CD8-positive, alpha-beta memory T cell (primary cell): ENCODE results near the gene MRC2. TPM values are rescaled to one million over a fixed set of nuclear protein-coding genes. Genes with fewer than 3 reads are reported as not detected.

Experiments used
- CTCF ChIA-PET: fragments of 350-600 bp; sonication (Branson Sonifier 250); formaldehyde crosslinking; loops from one replicate; lab custom pipeline; 2021; ENCODE audit warnings: antibody characterized with exemption; lab: Charles Lee
- POLR2A ChIA-PET: fragments of 350-600 bp; sonication (Branson Sonifier 250); formaldehyde crosslinking; loops from one replicate; lab custom pipeline; 2021; ENCODE audit warnings: antibody characterized with exemption; lab: Charles Lee
- DNase-seq, 5 donors: peaks; one replicate each; pipeline versions ENCODE4 v3.0.0 to v3.0.0-alpha.2; 2020 to 2022; ENCODE audit warnings: mixed read lengths in 1 of 5
- H3K27ac ChIP-seq: one replicate; pipeline ENCODE4 v1.7.0; 2013; ENCODE audit warnings: low read depth, mild to moderate bottlenecking, low read length, moderate library complexity
- H3K27me3 ChIP-seq: 2 replicates; pipeline ENCODE4 v1.7.0; 2013; ENCODE audit warnings: low read length, mild to moderate bottlenecking; ENCODE audit not compliant: insufficient read depth, poor library complexity, severe bottlenecking
- H3K36me3 ChIP-seq: 2 replicates; pipeline ENCODE4 v1.7.0; 2013; ENCODE audit warnings: mild to moderate bottlenecking, low read length, moderate library complexity; ENCODE audit not compliant: insufficient read depth
- H3K4me1 ChIP-seq: 2 replicates; pipeline ENCODE4 v1.7.0; 2013; ENCODE audit warnings: mild to moderate bottlenecking, low read length, moderate library complexity; ENCODE audit not compliant: insufficient read depth
- H3K4me3 ChIP-seq: 2 replicates; pipeline ENCODE4 v1.7.0; 2013; ENCODE audit warnings: mild to moderate bottlenecking, low read length
- H3K9me3 ChIP-seq: 2 replicates; pipeline ENCODE4 v1.7.0; 2013; ENCODE audit warnings: mild to moderate bottlenecking, low read length
- H3K27ac Mint-ChIP-seq, 8 donors: one replicate each; pipeline ENCODE4 v1.8.0; 2020 to 2021; ENCODE audit warnings: mixed read lengths in 8 of 8, mild to moderate bottlenecking in 6 of 8, inconsistent platforms in 3 of 8, moderate library complexity in 3 of 8
- H3K27me3 Mint-ChIP-seq, 2 donors: one replicate each; pipeline ENCODE4 v1.8.0; 2020 to 2021; ENCODE audit warnings: mixed read lengths in 2 of 2, mild to moderate bottlenecking in 1 of 2, moderate library complexity in 1 of 2
- H3K36me3 Mint-ChIP-seq, 3 donors: one replicate each; pipeline ENCODE4 v1.8.0; 2020 to 2021; ENCODE audit warnings: mixed read lengths in 3 of 3, inconsistent platforms in 1 of 3, mild to moderate bottlenecking in 1 of 3
- H3K4me1 Mint-ChIP-seq, 3 donors: one replicate each; pipeline ENCODE4 v1.8.0; 2020 to 2021; ENCODE audit warnings: mixed read lengths in 3 of 3, inconsistent platforms in 1 of 3, mild to moderate bottlenecking in 1 of 3
- H3K4me3 Mint-ChIP-seq, 7 donors: one replicate each; pipeline ENCODE4 v1.8.0; 2020 to 2021; ENCODE audit warnings: mixed read lengths in 7 of 7, mild to moderate bottlenecking in 6 of 7, moderate library complexity in 4 of 7, inconsistent platforms in 2 of 7
- H3K9me3 Mint-ChIP-seq, 5 donors: one replicate each; pipeline ENCODE4 v1.8.0; 2020 to 2022; ENCODE audit warnings: mixed read lengths in 5 of 5, mild to moderate bottlenecking in 3 of 5, moderate library complexity in 2 of 5, inconsistent platforms in 1 of 5
- polyA plus RNA-seq: library from polyadenylated mRNA; unstranded; fragments of 300-500 nt; fragmentation: Illumina TruSeq; gene quantifications from one replicate; pipeline ENCODE4 v1.2.3, GENCODE V29; 2021
- total RNA-seq, 2 experiments: library from RNA; stranded (reverse); gene quantifications; one replicate each; pipeline ENCODE4 v1.2.3, GENCODE V29; 2021

The MRC2 gene
- total and polyA plus RNA-seq, 3 experiments from 2014 or later: 0.08 to 10.2 (median 10.0) TPM

GRCh38 chr17:62615503-62615902 lies 12.0 kb upstream of the MRC2 start:
- Histone ChIP-seq H3K27ac (no peak overlapping the region), H3K9me3 (no peaks in the 10 kb centered on the region), H3K4me3 (no peak overlapping the region), H3K4me1 (no peaks in the 10 kb centered on the region), H3K27me3 (no peaks in the 10 kb centered on the region), H3K36me3 (peaks cover 7% of the 10 kb centered on the region)
- no peak for DNase-seq
- Mint-ChIP-seq H3K27me3 (no peaks in the 10 kb centered on the region), H3K4me3 (no peak overlapping the region), H3K36me3 (peaks cover 4 to 56% (median 11%) of the 10 kb centered on the region in 3 donors), H3K9me3 (no peaks in the 10 kb centered on the region), H3K27ac (no peak overlapping the region), H3K4me1 (peaks cover 7 to 17% (median 11%) of the 10 kb centered on the region in 3 donors)
- ChIA-PET CTCF (no interaction called here), POLR2A (no interaction called here)

DNA sequence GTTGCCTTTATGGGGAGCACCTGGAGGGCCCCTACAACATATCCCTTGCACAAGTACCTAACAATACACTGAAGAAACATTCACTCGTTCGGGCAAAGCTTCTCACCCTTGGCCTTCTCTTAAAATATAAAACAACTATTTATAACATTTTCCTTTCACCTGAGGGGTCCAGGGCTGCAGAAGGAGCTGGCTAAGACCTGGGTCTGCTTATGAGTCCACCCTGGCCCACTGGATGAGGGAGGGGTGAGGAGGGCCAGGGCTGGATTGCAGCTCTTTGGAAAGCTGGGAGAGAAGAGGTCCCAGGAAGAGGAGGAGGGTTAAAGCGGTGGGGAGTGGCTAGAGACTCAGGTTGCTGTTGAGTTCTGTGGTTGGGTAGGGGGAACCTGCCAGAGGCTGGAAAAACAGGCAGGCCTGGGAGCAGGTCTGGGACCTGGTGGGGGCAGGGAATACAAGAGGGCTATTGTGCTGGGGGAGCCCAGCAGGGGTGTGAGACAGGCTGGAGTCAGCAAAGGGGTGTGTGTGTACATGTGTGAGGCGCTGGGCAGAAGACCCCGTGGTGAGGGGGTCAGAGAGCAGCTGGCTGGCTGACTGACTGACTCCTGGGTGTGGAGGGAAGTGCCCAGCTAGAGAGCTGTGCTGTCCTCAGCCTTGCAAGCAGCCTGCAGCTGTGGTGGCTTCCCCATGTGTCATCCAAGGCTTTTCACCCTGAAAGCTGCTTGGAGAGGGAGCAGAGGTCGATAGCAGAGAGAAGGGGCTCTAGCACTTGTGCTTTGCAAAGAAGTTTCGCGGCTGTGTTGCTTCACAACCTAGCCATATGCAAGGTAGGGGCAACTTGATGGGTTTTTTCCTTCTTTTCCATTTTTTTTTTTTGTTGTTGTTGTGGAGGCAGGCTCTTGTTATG lies 10.2 kb upstream of the MRC2 start:
- Mint-ChIP-seq H3K27me3 (no peaks in the 10 kb centered on the region), H3K9me3 (no peaks in the 10 kb centered on the region), H3K27ac (peak overlapping the region in 3 of 8 donors; percentile 70 to 87 (median 80)), H3K36me3 (peaks cover 4 to 39% (median 6%) of the 10 kb centered on the region in 3 donors), H3K4me1 (peaks cover 0 to 2% (median under 1%) of the 10 kb centered on the region in 3 donors), H3K4me3 (no peak overlapping the region)
- Histone ChIP-seq H3K4me1 (no peaks in the 10 kb centered on the region), H3K27ac (no peak overlapping the region), H3K4me3 (no peak overlapping the region), H3K9me3 (no peaks in the 10 kb centered on the region), H3K27me3 (no peaks in the 10 kb centered on the region), H3K36me3 (peaks cover under 1% of the 10 kb centered on the region)
- no peak for DNase-seq
- ChIA-PET POLR2A (no interaction called here), CTCF (no interaction called here)

DNA sequence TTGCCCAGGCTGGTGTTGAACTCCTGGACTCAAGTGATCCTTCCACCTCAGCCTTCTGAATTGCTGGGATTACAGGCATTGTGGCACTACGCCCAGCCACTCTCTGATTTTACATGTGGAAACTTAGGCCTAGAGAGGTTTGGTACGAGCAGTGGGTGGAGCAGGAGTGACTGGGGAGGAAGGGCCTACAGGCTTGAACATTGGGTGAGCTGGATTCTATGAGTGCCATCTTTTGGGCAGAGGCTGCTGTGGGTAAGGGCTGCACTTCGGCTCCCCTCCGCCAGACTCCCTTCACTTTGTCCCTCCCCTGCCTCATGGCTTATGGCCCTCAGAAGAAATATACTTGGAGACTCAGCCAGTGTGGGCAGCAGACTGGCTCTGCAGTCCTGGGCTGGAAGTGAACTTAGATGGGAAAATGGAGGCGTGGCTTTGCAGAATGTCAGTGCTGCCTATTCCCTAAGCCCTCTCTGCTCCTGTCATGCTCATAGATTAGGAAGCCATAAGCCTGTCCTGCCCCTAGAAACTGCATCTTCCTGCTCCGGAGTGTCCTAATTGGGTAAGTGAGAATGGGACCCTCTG lies 9.5 kb upstream of the MRC2 start:
- H3K9me3 ChIP-seq: no peaks in the 10 kb centered on the region
- no peaks in the 10 kb centered on the region for H3K27me3 ChIP-seq
- peaks cover 4 to 36% (median 5%) of the 10 kb centered on the region in 3 donors for H3K36me3 Mint-ChIP-seq
- no peaks in the 10 kb centered on the region for H3K36me3 ChIP-seq
- H3K4me1 ChIP-seq: no peaks in the 10 kb centered on the region
- peaks cover 0 to 2% (median 0%) of the 10 kb centered on the region in 3 donors for H3K4me1 Mint-ChIP-seq
- CTCF ChIA-PET: no interaction called here
- no peak for DNase-seq
- no peak overlapping the region for H3K27ac ChIP-seq
- POLR2A ChIA-PET: no interaction called here
- no peak overlapping the region for H3K4me3 ChIP-seq
- H3K4me3 Mint-ChIP-seq: no peak overlapping the region
- H3K27ac Mint-ChIP-seq: peak overlapping the region in 3 of 8 donors; percentile 8 to 56 (median 29)
- H3K9me3 Mint-ChIP-seq: no peaks in the 10 kb centered on the region
- no peaks in the 10 kb centered on the region for H3K27me3 Mint-ChIP-seq

DNA sequence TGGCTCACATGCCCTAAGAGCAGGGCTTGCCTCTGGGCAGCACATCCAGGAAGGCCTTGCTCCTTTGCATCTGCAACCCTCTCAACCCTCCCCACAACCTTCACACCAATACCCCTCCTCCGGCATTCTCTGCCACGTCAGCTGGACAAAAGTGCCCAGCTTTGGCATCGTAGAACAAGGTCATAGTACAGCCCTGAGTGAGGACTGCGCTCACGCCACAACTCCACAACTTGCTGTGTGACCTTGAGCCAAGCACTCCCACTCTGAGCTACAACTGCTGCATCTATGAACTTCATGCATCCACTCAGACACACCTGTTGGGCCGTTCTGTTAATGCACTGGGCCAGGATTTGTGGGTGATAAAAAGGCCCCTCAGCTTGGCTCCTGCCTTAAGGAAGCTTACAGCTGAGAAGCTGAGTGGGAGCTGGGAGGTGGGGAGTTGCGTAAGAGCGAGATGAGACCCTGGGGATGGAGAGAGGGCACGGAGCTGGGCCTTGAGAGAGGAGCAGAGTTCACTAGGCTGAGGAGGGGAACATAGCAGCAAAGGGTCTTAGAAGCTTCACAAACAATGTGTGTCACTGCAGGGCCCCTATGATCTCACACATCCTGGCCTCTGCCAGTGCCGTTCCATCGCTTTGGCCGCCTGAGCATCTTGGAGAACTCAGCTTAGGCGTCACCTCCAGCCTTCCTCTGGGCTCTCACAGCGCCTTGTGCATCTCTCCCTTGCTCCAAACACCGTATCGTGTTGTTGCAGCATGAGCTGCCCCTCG lies 8.6 kb upstream of the MRC2 start:
- DNase-seq: no peak
- ChIA-PET CTCF (interaction anchor here (1.1 kb wide), 1 partner anchor 198 kb away, joined by 3 read pairs; no protein-coding TSS in a partner anchor), POLR2A (no interaction called here)
- Mint-ChIP-seq H3K27me3 (no peaks in the 10 kb centered on the region), H3K4me3 (peak overlapping the region in 1 of 7 donors; percentile 40), H3K4me1 (peaks cover 0 to 2% (median 0%) of the 10 kb centered on the region in 3 donors), H3K36me3 (peaks cover 4 to 30% (median 5%) of the 10 kb centered on the region in 3 donors), H3K9me3 (no peaks in the 10 kb centered on the region), H3K27ac (peak overlapping the region in 1 of 8 donors; percentile 8)
- no peaks in the 10 kb centered on the region for H3K4me1 ChIP-seq
- H3K27me3 ChIP-seq: no peaks in the 10 kb centered on the region
- no peak overlapping the region for H3K27ac ChIP-seq
- H3K4me3 ChIP-seq: no peak overlapping the region
- H3K36me3 ChIP-seq: no peaks in the 10 kb centered on the region
- no peaks in the 10 kb centered on the region for H3K9me3 ChIP-seq

DNA sequence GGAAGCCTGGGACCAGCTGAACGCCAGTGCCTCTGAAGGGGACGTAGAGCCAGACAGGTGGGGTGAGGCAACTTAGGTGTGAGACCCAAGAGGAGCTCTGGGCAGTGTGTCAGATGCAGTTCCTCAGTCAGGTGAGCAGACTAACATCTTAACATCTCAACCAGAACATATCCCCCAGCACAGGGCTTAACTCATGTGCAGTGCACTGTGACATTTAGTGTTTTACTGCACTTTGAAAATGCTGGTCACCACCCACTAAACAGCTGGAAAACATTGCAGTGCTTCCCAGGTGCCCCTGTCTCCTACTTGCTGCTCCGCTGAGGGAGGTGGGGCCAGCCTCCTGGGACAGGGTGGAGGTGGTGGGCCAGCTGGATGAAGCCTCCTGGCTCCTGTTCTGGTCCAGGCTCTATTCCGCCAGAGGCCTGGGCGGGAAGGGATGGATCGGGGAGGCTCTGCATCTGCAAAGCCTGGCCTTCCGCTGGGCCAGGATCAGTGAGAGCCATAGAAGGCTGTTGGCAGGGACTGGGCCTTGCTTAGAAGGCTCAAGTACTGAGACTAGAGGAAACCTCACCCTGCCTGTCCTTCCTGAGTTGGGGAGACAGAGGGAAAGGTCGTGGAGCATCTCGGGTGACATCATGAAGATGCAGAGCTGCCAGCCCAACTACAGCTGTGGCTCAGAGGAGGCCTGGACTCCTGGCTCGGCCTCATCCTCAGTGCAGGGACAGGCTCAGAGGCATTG lies 7.9 kb upstream of the MRC2 start:
- Mint-ChIP-seq H3K9me3 (no peaks in the 10 kb centered on the region), H3K27ac (no peak overlapping the region), H3K4me1 (peaks cover 0 to 2% (median 0%) of the 10 kb centered on the region in 3 donors), H3K36me3 (peaks cover 4 to 24% (median 4%) of the 10 kb centered on the region in 3 donors), H3K27me3 (no peaks in the 10 kb centered on the region), H3K4me3 (no peak overlapping the region)
- ChIA-PET POLR2A (no interaction called here), CTCF (interaction anchor here (1.1 kb wide), 1 partner anchor 198 kb away, joined by 3 read pairs; no protein-coding TSS in a partner anchor)
- Histone ChIP-seq H3K4me1 (no peaks in the 10 kb centered on the region), H3K4me3 (no peak overlapping the region), H3K27me3 (no peaks in the 10 kb centered on the region), H3K9me3 (no peaks in the 10 kb centered on the region), H3K27ac (no peak overlapping the region), H3K36me3 (no peaks in the 10 kb centered on the region)
- DNase-seq: no peak

- H3K27ac ChIP-seq: no peak overlapping the region
- Mint-ChIP-seq H3K9me3 (no peaks in the 10 kb centered on the region), H3K27ac (no peak overlapping the region), H3K36me3 (peaks cover 0 to 10% (median 0%) of the 10 kb centered on the region in 3 donors), H3K27me3 (peaks cover 1 to 2% of the 10 kb centered on the region in 2 donors), H3K4me1 (peaks cover 0 to 2% (median 2%) of the 10 kb centered on the region in 3 donors), H3K4me3 (no peak overlapping the region)
- ChIA-PET CTCF (no interaction called here), POLR2A (no interaction called here)
- H3K4me3 ChIP-seq: no peak overlapping the region
- no peaks in the 10 kb centered on the region for H3K36me3 ChIP-seq
- no peaks in the 10 kb centered on the region for H3K27me3 ChIP-seq
- no peak for DNase-seq
- no peaks in the 10 kb centered on the region for H3K9me3 ChIP-seq
- H3K4me1 ChIP-seq: no peaks in the 10 kb centered on the region
These were observed 6.2 kb upstream of the MRC2 start for GRCh38 chr17:62621223-62621622.

- Histone ChIP-seq H3K36me3 (no peaks in the 10 kb centered on the region), H3K27ac (no peak overlapping the region), H3K4me3 (no peak overlapping the region), H3K27me3 (no peaks in the 10 kb centered on the region), H3K9me3 (no peaks in the 10 kb centered on the region), H3K4me1 (peaks cover 7% of the 10 kb centered on the region)
- no peak for DNase-seq
- no peak overlapping the region for H3K27ac Mint-ChIP-seq
- POLR2A ChIA-PET: no interaction called here
- H3K36me3 Mint-ChIP-seq: no peaks in the 10 kb centered on the region
- CTCF ChIA-PET: no interaction called here
- H3K9me3 Mint-ChIP-seq: no peaks in the 10 kb centered on the region
- peaks cover 9 to 24% of the 10 kb centered on the region in 2 donors for H3K27me3 Mint-ChIP-seq
- peak overlapping the region in 2 of 7 donors; percentile 12 to 31 for H3K4me3 Mint-ChIP-seq
- H3K4me1 Mint-ChIP-seq: peaks cover 5 to 16% (median 6%) of the 10 kb centered on the region in 3 donors
These were observed 2.1 kb upstream of the MRC2 start for GRCh38 chr17:62625184-62625869.
